8988T (cell line): Measurements from ENCODE around the gene IRF5.

Source experiments
- DNase-seq: peaks from one replicate; pipeline ENCODE4 v3.0.0; 2011

IRF5 gene, protein sequence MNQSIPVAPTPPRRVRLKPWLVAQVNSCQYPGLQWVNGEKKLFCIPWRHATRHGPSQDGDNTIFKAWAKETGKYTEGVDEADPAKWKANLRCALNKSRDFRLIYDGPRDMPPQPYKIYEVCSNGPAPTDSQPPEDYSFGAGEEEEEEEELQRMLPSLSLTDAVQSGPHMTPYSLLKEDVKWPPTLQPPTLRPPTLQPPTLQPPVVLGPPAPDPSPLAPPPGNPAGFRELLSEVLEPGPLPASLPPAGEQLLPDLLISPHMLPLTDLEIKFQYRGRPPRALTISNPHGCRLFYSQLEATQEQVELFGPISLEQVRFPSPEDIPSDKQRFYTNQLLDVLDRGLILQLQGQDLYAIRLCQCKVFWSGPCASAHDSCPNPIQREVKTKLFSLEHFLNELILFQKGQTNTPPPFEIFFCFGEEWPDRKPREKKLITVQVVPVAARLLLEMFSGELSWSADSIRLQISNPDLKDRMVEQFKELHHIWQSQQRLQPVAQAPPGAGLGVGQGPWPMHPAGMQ

DNA sequence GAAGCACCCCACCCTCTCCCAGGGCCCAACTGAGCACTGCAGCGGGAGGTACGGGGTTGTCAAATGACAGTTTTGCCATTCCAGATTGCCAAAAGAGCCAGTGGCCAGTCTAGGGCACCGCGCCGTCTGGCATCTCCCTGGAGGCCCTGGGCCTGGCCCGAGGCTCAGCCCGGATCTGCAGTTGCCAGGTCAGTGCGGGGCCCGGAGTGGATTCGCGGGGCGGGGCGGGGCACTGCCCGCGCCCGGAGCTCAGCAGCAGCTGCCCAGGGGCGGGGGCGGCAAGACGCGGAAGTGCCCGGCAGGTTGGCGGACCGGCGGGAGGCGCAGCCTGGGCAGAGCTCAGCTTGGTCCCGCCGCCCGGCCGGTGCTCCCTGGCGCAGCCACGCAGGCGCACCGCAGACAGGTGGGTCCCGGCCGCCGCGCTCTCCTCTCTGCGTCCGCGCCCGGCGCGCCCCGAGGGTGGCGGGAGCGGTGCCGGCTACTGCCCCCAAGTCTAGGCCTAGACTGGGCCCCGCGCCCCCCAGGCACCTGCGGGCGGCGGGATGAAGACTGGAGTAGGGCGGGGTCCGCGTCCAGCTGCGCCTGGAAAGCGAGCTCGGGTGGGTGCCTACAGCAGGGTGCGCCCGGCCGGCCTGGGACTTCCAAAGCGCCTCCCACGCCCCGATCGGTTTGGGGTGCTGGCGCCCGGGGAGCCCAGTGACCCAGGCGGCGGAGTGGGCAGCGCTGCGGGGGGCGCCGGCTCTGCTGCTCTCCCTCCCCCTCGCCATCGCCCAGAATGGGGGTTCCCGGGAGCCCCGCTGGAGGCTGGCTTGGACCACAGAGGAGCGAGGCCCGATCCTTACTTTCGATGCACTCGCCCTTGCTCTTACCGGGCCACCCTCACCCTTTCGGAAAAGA lies at the start of gene IRF5:
TSS of gene IRF5 (plus strand) at position 281 of the 897 bp plus-strand sequence. CDS start 4,155 bp downstream, outside the sequence.
- no peak for DNase-seq

DNA sequence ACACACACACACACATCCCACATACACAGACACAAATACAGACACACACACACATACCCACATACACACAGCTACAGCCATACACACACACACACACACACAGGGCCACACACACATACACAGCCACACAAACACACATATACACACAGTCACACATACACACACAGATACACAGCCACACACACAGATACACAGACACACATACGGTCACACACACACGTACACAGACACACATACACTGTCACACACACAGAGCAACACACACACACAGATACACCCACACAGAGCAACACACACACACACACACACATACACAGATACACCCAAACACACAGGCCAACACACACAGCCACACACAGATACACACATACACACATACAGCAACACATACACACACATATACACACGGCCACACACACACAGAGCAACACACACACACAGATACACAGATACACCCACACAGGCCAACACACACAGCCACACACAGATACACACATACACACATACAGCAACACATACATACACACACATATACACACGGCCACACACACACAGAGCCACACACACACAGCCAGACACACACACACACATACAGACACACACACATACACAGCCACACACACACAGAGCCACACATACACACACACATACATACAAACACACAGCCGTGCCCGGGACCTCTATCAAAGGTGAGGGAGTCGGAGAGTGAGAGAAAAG lies 49.5 kb upstream of the IRF5 start:
- no peak for DNase-seq

DNA sequence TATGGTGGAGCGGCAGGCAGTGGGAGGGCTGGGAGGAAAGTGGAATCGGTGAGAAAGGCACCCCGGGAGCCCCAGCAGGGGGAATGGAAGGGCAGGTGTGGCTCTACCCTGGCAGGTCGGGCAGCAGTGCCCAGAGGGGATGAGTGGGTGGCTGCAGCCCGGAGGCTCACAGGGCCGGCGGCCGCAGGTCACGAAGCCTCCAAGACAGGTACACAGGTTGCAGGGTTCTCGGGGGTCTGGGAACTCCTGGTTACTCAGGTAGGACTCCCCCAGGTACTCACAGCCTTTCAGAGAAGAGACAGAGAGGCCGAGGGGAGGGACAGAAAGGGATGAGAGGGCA lies 49.0 kb upstream of the IRF5 start:
- DNase-seq, result peak; percentile 8

DNA sequence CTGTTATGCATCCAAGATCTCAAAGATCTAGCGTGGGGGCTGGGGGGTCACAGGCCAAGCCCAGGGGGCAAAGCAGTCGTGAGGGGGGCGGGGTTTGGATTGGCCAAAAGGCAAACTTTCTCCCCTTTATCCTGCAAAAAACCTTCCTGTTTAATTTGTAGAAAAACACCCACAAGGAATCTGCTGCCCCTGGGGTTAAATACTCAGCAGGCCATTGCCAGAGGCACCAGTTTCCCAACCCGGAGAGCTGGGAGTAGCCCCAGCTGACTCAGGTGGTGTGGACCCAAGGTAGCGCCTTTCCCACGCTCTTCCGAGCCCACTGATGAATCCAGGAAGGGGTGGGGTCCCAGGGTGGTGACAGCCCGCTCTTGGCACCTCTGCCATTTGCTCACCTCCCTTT lies 48.6 kb upstream of the IRF5 start:
- DNase-seq, result peak; percentile 29

DNA sequence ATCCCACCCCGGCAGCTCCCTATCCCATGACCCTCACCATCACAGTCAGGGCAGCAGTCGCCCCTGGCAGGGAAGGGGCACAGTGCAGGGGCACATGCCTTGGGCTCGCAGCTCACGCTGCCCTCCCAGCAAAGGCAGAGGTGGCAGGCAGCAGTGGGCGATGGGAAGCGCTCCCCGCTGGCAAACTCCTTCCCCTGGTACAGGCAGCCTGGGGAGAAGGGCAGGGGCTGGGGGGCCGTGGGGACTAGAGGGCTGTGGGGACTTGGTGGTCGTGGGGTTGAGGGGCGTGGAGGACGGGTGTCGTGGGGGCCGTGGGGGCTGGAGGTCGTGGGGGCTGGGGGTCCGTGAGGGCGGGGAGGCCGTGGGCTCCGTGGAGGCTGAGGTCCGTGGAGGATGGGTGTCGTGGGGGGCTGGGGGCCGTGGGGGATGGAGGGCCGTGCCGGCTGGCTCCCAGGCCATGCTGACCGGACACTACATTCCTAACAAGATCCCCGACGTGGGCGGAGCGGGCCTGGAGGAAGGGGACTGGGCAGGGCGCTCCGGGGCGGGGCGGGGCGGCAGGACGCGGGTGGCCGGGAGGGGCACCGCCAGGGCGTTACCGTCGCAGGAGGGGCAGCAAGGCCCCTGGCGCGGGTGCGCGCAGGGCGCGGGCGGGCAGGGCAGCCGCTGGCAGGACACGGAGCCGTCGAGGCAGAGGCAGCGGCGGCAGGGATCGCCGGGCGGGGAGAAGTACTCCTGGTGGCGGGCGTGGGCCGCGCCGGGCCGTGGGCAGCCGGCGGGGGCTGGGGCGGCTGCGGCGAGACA lies 47.2 kb upstream of the IRF5 start:
- peak; percentile 23 for DNase-seq

DNA sequence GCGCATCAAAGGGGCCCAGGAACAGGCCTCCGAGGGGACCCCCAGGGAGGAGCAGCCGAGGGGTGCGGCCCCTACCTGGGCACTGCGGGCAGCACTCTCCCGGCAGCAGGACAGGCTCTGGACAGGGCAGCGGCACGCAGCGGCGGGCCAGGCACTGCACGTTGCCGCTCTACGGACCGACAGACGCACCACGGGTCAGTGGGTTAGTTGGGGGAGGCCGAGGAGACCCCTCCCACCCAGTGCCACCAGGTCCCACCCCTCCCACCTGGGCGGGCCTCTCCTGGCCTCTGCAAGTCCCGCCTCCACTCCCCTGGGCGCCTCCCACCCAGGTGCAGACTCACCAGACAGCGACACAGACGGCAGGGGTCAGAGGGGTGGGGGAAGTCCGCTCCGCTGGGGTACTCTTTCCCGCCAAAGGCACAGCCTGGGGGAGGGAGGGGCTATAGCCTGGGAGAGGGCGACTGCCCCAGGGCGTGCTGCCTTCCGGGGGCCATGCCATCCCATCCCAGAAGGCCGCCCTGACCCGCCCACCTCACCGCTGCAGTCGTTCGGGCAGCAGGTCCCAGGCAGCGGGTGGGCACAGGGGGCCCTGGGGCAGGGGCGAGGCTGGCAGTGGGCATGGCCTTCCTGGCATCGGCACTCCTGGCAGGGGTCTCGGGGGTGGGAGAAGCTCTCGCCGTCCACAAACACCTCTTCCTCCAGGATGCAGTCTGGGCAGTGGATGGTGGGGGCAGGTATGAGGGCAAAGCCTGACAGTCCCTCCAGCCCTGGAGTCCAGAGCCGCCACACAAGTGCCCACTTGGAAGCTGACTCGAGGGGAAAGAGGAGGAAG lies 46.4 kb upstream of the IRF5 start:
- peak; percentile 19 for DNase-seq

DNA sequence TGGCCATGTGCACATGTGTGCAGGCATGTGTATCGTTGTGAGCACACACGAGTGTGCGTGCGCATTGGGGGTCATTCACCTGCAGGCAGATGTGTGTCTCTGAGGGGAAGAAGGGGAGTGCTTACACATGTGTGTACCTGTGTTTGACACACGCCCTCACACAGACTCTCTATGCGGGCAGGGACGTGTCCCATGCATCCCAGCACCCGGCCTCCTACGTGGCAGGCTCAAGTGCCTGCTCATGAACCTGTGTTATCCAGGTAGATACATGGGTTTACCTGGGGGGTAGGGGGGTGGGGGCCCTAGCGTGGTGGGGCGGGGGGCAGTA lies 45.8 kb upstream of the IRF5 start:
- DNase-seq, result no peak

DNA sequence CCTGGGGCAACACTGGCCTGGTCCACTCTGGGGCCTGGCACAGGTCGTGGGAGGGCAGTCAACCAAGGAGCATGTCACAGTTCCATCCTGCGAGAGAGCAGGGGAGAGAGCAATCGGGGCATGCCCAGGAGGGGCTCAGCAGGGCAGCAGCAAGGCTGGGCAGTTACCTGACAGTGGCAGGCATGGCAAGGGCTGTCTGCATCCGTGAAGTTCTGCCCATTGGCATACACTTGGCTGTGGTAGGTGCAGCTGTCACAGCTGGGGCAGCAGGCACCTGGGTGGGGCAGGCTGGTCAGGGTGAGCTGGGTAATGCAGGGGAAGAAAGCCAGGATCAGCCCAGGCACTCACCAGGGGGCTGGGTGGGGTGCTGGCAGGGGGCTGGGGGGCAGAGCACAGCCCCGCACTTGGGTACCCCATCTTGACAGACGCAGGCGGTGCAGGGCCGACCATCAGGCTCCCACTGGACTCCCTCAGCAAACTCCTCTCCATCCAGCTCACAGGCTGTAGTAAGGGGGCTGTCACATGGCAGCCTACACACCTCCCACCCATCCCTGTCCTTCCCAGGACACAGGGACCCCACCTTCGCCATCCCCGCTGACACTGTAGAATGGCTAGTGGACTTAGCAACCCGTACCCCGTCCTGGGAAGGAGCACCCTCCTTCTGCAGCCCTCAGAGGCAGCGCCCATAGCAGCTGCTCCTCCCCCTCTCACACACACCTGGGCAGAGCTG lies 45.0 kb upstream of the IRF5 start:
- DNase-seq, result peak; percentile 8

DNA sequence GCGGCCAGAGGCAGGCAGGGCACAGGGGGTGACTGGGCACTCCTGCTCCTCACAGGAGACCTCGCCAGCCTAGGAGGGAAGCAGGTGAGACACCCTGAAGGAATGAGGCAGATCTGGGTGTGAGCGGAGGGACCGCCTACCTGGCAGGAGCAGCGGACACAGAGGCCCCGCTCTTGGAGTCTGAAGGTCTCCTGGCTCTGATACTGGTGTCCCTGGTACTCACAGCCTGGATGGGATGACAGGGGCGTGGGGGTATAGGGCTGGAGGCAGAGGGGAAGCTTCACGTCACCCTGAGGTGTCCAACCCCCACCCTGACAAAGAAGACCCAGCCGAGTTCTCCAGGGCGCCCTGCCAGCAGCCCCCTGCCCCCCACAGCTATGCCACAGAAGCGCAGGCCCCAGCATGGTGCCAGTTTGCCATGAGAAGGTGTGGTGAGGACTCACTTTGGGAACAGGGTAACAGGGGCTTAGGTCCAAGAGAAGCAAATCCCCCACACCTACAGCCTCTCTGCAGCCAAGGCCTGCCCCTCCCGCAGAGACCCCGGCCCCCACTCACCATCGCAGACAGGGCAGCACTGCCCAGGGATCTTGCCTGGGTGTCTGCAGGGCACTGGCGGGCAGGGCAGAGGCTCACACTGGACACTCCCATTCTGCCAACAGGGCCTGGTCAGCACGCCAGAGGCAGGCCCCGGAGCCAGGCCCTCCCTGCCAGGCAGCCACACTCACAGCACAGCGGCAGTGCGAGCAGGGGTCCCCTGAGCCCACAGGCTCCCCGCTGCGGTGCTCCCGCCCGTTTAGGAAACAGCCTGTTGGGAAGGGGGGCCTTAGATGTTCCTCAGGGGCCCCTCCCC lies 44.3 kb upstream of the IRF5 start:
- DNase-seq, result peak; percentile 7

DNA sequence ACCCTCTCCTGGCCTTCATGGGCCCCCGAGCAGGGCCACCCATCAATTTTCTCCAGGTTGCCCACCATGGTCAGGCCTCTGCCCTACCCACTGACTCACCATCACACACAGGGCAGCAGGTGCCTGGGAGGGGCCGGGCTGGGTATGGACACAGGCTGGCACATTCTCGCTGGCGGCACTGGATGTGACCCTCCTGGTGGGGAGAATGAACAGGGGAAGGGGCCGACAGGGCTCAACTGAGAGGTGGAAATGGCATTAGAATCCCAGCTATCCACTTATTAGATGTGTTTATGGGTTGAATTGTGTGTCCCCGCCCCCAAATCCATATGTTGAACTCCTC lies 43.7 kb upstream of the IRF5 start:
- DNase-seq, result peak; percentile 2

DNA sequence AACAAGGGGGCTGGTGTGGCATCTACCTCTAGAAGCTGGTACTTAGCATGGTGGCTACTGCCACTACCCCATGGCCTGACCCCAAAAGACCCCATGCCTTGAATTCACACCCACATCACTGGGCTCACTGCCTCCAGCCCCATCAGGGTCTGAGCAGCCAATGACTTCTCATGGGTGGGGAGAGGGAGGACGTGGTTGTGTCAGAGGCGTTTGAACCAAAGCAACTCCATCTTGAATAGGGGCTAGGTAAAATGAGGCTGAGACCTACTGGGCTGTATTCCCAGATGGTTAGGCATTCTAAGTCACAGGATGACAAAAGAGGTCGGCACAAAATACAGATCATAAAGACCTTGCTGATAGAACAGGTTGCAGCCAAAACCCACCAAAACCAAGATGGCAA lies 42.4 kb upstream of the IRF5 start:
- no peak for DNase-seq

DNA sequence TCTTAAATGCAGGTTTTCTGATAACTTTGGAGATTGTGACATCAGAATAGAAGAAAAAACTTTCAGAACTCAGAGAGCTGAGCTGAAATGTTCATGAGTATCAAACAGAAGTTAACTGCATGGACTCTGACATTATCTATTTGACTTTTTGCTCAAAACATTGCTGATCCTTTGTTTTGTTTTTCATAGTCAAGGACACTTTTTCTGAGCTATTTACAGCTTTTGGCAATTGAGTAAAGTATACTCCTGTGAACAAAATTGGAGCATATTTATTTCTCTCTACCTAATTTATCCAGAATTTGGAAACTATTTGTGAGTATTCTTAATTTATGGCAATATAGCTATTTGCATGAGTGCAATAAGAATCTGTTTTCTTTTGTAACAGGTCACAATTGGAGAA lies 38.3 kb upstream of the IRF5 start:
- DNase-seq, result no peak

DNA sequence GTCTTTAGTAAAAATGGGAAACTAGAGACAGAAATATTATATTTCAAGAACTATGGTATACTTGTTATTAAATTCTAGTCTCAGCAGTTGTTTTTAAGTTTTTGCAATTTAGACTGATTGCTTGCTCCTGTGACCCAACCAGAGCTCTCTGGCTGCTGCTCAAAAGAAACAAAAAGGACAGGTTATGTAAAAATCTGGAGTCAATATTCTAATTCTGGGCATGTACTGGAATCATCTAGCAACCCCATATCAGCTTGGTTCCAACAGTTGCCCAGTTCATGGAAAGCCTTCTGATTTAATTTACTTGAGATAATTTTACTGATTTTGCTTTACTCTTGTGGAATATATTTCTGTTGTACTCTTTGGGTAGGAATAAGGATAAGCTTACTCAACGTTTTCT lies 37.5 kb upstream of the IRF5 start:
- DNase-seq, result no peak

DNA sequence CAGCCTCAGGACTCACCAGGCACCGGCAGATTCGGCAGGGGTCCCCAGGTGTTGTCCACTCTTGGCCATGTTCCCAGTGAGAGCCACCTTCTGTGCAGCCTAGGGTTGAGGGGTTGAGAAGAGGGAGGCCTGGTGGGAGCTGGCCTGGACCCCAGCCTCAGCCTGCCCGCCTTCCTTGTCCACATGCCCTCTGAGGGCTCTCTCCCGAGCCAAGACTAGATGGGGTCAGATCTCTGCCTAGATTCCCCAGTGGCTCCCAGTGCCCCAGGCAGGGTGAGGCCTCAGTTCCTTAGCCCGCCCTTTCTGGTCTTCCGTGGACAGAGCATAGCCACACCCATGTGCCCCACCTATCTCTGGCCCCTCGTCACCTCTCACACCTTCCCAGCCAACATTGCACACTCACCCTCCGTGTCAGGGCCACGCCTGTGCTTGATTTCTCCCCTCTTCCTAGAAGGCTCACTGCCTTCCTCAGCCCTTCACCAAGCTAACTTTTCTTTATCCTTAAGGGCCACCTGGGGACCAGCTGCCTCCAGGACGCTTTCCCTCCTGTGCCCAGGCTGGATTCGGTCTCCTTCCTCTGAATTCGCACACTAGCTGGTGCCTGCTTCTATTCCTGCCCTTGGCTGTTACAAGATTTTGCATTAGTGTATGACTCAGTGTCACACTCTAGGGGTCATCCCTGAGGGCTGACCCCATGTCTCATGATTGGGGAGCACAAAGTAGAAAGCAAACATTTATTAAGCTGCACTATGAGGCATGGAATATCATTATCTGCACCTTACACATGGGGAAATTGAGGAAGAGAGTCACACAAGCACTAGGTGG lies 34.8 kb upstream of the IRF5 start:
- DNase-seq, result peak; percentile 3

DNA sequence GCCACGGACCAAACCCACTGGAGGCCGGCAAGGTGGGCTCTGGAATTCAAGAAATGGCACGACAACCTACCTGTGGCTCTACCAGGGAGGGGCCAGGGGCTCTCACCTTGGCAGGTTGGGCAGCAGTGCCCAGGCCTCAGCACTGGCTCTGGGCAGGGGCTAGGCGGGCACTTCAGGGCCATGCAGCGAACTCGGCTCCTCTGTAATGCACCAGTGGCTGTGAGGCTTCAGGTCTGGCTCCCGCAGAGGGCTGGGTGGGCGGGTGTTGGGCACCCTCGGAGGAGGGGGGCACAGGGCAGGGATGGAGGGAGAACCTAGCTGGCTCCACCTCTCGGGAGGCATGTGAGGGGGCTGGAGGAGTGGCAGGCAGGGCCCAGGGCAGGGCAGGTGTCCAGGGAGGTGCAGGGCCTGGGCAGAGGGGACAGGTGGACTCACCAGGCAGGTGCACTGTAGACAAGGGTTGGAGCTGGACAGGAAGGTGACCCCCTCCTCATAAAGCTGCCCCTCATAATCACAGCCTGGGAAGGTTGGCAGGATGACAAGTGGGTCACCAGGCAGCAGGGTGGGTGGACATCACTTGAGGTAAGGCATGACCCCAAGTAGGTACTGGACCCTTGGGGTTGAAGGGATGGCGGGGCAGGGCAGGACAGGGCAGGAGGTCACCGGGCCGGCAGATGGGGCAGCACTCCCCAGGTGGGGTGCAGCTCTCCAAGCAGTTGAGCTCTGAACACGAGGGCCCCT lies 33.9 kb upstream of the IRF5 start:
- DNase-seq, result peak; percentile 2

DNA sequence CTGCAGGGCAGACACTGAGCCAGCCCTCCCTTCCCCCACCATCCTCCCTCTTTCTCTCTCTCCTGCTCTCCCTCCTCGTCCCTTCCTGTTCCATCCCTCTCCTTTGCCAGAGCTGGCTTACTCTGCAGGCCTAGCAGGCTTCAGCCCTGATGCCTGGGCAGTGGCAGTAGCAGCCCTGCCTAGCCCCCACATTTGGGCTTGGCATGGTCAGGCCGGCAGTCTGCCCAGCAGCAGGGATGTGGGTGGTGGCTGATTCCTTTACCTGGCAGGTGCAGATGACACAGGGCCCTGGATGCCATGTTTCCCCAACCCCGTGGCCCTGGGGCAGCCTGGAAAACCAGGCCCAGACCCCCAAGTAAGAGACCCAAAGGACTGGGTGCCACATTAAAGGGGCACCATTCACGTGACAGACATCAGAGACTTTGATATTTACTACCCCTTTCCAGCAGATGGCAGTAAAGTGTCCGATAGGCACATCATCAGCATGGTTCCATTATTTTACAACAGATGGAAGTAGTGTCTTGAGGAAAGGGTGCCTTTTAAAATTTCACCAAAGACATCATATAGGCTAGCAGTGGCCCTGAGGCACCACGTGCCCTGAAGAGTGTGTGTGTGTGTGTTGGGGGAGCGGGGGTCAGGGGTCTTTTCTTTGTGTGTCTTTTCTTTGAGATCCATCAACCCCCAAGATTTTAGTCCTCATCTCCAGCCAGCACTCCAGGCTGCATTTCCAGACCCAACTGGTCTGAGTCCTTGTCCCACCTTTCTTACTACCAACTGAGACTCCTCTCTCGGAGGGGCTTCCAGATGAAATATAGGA lies 33.1 kb upstream of the IRF5 start:
- DNase-seq, result peak; percentile 59

DNA sequence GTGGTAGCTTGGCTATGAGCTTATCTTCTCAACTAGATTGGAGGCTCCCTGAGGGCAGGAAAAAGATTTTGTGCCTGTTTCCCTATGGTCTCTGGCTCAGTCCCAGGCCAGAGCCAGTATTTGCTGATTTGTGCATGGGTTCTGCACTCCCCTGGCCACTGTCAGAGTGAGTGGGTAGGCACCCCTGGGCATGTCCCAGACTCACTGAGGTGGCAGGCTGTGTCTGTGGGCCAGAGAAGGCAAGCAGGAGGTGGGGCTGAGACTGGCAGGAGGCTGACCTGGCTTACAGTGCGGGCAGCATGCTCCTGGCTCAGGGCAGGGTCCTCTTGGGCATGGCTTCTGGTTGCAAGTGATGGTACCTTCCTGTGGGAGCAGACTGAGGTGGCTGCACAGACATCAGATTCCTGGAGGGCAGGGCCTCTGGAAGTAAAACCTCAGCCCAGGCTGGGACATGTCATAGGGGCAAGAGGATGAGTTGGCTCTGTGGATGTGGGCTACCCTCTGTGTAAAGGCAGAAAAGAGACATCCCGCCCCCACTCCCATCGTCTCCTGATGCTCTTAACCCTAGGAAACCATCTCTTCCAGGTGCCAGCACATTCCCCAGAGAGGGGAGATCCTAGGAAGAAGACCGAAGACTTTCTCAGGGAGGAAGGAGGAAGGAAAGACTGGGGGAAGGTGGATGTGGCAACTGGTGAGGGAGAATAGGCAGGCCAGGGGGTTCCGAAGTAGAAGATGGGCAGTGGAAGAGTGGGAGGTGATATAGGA lies 31.5 kb upstream of the IRF5 start:
- peak; percentile 1 for DNase-seq
